ENCODE measurements around the gene OSR1. TPM values are rescaled to one million over a fixed set of nuclear protein-coding genes. Genes with fewer than 3 reads are reported as not detected.

OSR1 gene
- total and polyA plus RNA-seq, 4 donors, result 3.9 to 138 (median 32.7) TPM

DNA sequence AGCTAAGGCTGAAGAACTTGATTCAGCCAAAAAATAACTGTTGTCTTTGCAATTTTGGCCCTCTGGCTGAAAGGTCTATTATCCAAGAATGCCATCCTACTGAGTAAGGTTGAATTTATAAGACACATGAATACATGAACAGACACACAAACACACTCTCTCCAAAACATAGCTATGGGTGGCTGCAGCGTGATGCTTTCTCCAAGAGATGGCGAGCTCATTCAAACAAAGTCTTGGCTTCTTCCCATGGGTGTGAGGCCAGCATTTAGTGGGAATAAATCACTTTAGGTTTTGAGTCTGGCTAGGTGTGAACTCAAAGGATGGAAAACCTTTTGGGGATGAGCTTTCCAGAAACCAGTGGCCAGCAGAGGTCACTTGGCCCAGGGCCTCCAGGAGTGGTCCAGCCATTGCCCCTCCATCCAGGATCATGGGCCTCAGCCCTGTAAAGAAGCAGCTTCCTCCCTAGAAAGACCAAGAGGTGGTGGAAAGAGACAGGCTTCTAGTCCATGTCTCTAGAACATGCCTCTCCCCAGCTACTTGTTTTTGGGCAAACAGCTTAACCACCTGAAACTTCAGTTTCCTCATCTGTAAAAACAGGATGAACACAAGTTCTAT lies 11.0 kb upstream of the OSR1 start:
- Histone ChIP-seq H3K27me3 (ENCODE audit: control insufficient read depth, insufficient read depth, low read length) (peaks cover 26% of the 10 kb centered on the region), H3K27ac (ENCODE audit: low read depth, low read length) (no peak overlapping the region), H3K36me3 (ENCODE audit: control insufficient read depth, insufficient read depth, low read length) (no peaks in the 10 kb centered on the region), H3K4me1 (ENCODE audit: control insufficient read depth, insufficient read depth, low read length) (no peaks in the 10 kb centered on the region), H3K4me3 (ENCODE audit: low read depth, low read length) (no peak overlapping the region), H3K9me3 (ENCODE audit: control insufficient read depth, insufficient read depth, low read length) (no peaks in the 10 kb centered on the region)
- DNase-seq (ENCODE audit: low read depth in 4 of 6, low spot score in 6 of 6), result peak in 2 of 6 donors; percentile 19 to 27
- WGBS (ENCODE audit: insufficient coverage), result no CpG with 5 or more reads among the region's 2 CpGs

- Histone ChIP-seq H3K27me3 (ENCODE audit: control insufficient read depth, insufficient read depth, low read length) (peaks cover 33% of the 10 kb centered on the region), H3K27ac (ENCODE audit: low read depth, low read length) (no peak overlapping the region), H3K9me3 (ENCODE audit: control insufficient read depth, insufficient read depth, low read length) (no peaks in the 10 kb centered on the region), H3K36me3 (ENCODE audit: control insufficient read depth, insufficient read depth, low read length) (no peaks in the 10 kb centered on the region), H3K4me1 (ENCODE audit: control insufficient read depth, insufficient read depth, low read length) (no peaks in the 10 kb centered on the region), H3K4me3 (ENCODE audit: low read depth, low read length) (no peak overlapping the region)
- WGBS (ENCODE audit: insufficient coverage), result 100% methylated on average over 1 of the region's 4 CpGs
- DNase-seq (ENCODE audit: low read depth in 4 of 6, low spot score in 6 of 6), result no peak
These were observed 10.3 kb upstream of the OSR1 start for GRCh38 chr2:19368760-19369159.

- no peaks in the 10 kb centered on the region for H3K36me3 ChIP-seq (ENCODE audit: control insufficient read depth, insufficient read depth, low read length)
- H3K4me3 ChIP-seq (ENCODE audit: low read depth, low read length), result no peak overlapping the region
- peaks cover 10% of the 10 kb centered on the region for H3K4me1 ChIP-seq (ENCODE audit: control insufficient read depth, insufficient read depth, low read length)
- H3K9me3 ChIP-seq (ENCODE audit: control insufficient read depth, insufficient read depth, low read length), result no peaks in the 10 kb centered on the region
- no peak for DNase-seq (ENCODE audit: low read depth in 4 of 6, low spot score in 6 of 6)
- H3K27me3 ChIP-seq (ENCODE audit: control insufficient read depth, insufficient read depth, low read length), result peaks cover 47% of the 10 kb centered on the region
- H3K27ac ChIP-seq (ENCODE audit: low read depth, low read length), result no peak overlapping the region
- 79% methylated on average over 3 of the region's 5 CpGs for WGBS (ENCODE audit: insufficient coverage)
These were observed 8.9 kb upstream of the OSR1 start for GRCh38 chr2:19367326-19367725.

DNA sequence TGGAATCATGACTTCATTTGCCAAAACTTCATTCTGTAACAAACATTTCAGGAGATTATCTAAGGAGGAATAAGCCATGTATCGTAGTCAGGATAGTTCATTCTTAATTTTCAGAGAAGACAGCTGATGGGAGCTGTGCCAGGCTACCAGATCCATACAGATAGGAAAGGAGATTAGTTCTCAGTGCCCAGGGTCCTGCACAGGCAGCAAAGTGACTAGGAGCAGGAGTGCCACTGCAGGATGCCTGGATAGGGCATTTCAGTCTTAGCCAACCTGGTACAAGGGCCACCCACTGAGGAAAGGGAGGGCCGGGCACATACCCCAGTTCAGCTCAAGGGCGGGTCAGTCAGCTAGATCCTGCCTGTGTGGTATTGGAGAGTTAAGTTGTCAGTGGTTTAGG lies 6.7 kb upstream of the OSR1 start:
- no peaks in the 10 kb centered on the region for H3K9me3 ChIP-seq (ENCODE audit: control insufficient read depth, insufficient read depth, low read length)
- H3K27me3 ChIP-seq (ENCODE audit: control insufficient read depth, insufficient read depth, low read length), result peaks cover 67% of the 10 kb centered on the region
- DNase-seq (ENCODE audit: low read depth in 4 of 6, low spot score in 6 of 6), result no peak
- H3K27ac ChIP-seq (ENCODE audit: low read depth, low read length), result no peak overlapping the region
- 68% methylated on average over 3 of the region's 3 CpGs for WGBS (ENCODE audit: insufficient coverage)
- no peak overlapping the region for H3K4me3 ChIP-seq (ENCODE audit: low read depth, low read length)
- peaks cover 20% of the 10 kb centered on the region for H3K4me1 ChIP-seq (ENCODE audit: control insufficient read depth, insufficient read depth, low read length)
- no peaks in the 10 kb centered on the region for H3K36me3 ChIP-seq (ENCODE audit: control insufficient read depth, insufficient read depth, low read length)

- H3K4me3 ChIP-seq (ENCODE audit: low read depth, low read length), result no peak overlapping the region
- peaks cover 22% of the 10 kb centered on the region for H3K4me1 ChIP-seq (ENCODE audit: control insufficient read depth, insufficient read depth, low read length)
- H3K27me3 ChIP-seq (ENCODE audit: control insufficient read depth, insufficient read depth, low read length), result peaks cover 73% of the 10 kb centered on the region
- H3K36me3 ChIP-seq (ENCODE audit: control insufficient read depth, insufficient read depth, low read length), result no peaks in the 10 kb centered on the region
- H3K27ac ChIP-seq (ENCODE audit: low read depth, low read length), result no peak overlapping the region
- 0% methylated on average over 1 of the region's 3 CpGs for WGBS (ENCODE audit: insufficient coverage)
- DNase-seq (ENCODE audit: low read depth in 4 of 6, low spot score in 6 of 6), result no peak
- no peaks in the 10 kb centered on the region for H3K9me3 ChIP-seq (ENCODE audit: control insufficient read depth, insufficient read depth, low read length)
These were observed 5.6 kb upstream of the OSR1 start for GRCh38 chr2:19364014-19364413.

- peak overlapping the region; percentile 29 for H3K27ac ChIP-seq (ENCODE audit: low read depth, low read length)
- H3K9me3 ChIP-seq (ENCODE audit: control insufficient read depth, insufficient read depth, low read length), result no peaks in the 10 kb centered on the region
- H3K4me3 ChIP-seq (ENCODE audit: low read depth, low read length), result peak overlapping the region; percentile 55
- H3K4me1 ChIP-seq (ENCODE audit: control insufficient read depth, insufficient read depth, low read length), result peaks cover 27% of the 10 kb centered on the region
- H3K27me3 ChIP-seq (ENCODE audit: control insufficient read depth, insufficient read depth, low read length), result peaks cover 78% of the 10 kb centered on the region
- 2% methylated on average over 17 of the region's 20 CpGs for WGBS (ENCODE audit: insufficient coverage)
- H3K36me3 ChIP-seq (ENCODE audit: control insufficient read depth, insufficient read depth, low read length), result no peaks in the 10 kb centered on the region
- peak in 1 of 6 donors; percentile 33 for DNase-seq (ENCODE audit: low read depth in 4 of 6, low spot score in 6 of 6)
These were observed 5.0 kb upstream of the OSR1 start for GRCh38 chr2:19363474-19363778.

DNA sequence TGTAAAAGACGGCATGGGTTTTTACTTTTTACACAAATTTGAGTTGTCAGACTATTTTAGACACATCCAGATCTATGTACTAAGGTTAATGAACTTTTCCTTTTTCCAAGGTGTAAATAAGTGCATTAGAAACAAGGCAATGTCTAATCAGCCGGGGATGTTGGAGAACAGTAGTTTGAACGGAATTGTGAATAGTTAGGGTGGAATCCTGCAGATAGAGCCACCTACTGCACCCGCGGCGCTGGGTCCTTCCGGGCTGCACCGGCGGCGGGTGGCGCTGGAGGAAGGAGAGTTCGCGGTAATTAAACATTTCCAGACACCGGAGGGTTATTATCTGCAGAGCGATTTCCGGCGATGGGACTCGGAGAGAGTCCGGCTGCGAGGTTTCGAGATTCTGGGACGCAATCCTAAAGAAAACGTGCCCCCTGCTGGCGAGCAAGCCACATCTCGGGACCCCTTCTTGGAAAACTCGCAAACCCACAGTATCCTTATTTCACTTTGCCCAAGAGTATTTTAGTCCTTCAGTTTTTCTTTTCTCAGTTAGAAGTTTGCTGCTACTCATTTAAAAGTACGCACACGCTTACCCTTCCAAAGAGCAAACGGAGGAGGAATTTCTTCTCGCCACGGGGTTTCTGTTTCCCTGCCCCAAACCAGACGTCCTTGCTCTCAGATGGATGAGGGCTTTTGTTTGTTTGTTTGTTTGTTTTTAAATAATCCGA lies 4.5 kb upstream of the OSR1 start:
- under 1% methylated on average over 25 of the region's 33 CpGs for WGBS (ENCODE audit: insufficient coverage)

GRCh38 chr2:19362094-19362754 lies 3.8 kb upstream of the OSR1 start:
- Histone ChIP-seq H3K36me3 (ENCODE audit: control insufficient read depth, insufficient read depth, low read length) (no peaks in the 10 kb centered on the region), H3K4me3 (ENCODE audit: low read depth, low read length) (peak overlapping the region; percentile 55), H3K4me1 (ENCODE audit: control insufficient read depth, insufficient read depth, low read length) (peaks cover 39% of the 10 kb centered on the region), H3K27ac (ENCODE audit: low read depth, low read length) (peak overlapping the region; percentile 58), H3K27me3 (ENCODE audit: control insufficient read depth, insufficient read depth, low read length) (peaks cover 88% of the 10 kb centered on the region), H3K9me3 (ENCODE audit: control insufficient read depth, insufficient read depth, low read length) (no peaks in the 10 kb centered on the region)
- WGBS (ENCODE audit: insufficient coverage), result 6% methylated on average over 3 of the region's 16 CpGs
- DNase-seq (ENCODE audit: low read depth in 4 of 6, low spot score in 6 of 6), result peak in 2 of 6 donors; percentile 56 to 60

More for the DNA sequence above, 4.5 kb upstream of the OSR1 start:
- peak in 3 of 6 donors; percentile 77 to 94 (median 93) for DNase-seq (ENCODE audit: low read depth in 4 of 6, low spot score in 6 of 6)
- H3K9me3 ChIP-seq (ENCODE audit: control insufficient read depth, insufficient read depth, low read length), result no peaks in the 10 kb centered on the region
- peak overlapping the region; percentile 55 for H3K4me3 ChIP-seq (ENCODE audit: low read depth, low read length)
- no peaks in the 10 kb centered on the region for H3K36me3 ChIP-seq (ENCODE audit: control insufficient read depth, insufficient read depth, low read length)
- peaks cover 83% of the 10 kb centered on the region for H3K27me3 ChIP-seq (ENCODE audit: control insufficient read depth, insufficient read depth, low read length)
- peaks cover 32% of the 10 kb centered on the region for H3K4me1 ChIP-seq (ENCODE audit: control insufficient read depth, insufficient read depth, low read length)
- peak overlapping the region; percentile 29 for H3K27ac ChIP-seq (ENCODE audit: low read depth, low read length)

DNA sequence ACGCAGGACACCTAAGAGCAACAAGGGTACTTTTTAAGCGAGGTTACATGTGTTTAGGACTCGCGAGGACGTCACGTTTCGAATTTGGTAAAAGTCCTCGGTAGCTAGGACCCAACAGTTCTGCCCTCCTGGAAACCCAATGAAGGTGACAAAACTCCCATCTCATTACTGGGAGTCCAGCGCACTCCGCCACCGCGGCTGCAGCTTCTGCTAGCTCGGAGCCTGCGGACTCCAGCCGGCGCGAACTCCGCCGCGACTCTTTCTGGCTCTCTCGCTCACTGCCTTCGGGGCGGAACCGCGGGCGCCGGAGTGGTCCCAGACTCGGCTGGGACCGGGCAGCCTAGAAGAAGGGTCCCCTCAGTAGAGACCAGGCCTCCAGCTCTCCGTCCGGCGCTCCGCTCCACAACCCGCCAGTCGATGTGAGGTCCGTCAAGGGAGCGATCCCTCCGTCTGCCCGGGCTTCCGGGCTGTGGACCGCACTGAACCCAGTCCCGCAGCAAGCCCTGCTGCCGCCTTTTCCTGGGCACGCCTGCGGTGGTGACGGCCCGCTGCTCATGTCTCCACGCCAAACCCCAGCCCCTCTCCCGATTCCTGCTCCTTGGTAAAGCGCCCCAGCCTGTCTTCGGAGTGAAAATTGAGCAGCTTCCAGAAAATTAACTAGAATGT lies 3.0 kb upstream of the OSR1 start:
- DNase-seq (ENCODE audit: low read depth in 4 of 6, low spot score in 6 of 6), result peak in 2 of 6 donors; percentile 67 to 69
- no peaks in the 10 kb centered on the region for H3K9me3 ChIP-seq (ENCODE audit: control insufficient read depth, insufficient read depth, low read length)
- peak overlapping the region; percentile 40 for H3K27ac ChIP-seq (ENCODE audit: low read depth, low read length)
- H3K4me1 ChIP-seq (ENCODE audit: control insufficient read depth, insufficient read depth, low read length), result peaks cover 46% of the 10 kb centered on the region
- no peaks in the 10 kb centered on the region for H3K36me3 ChIP-seq (ENCODE audit: control insufficient read depth, insufficient read depth, low read length)
- under 1% methylated on average over 45 of the region's 51 CpGs for WGBS (ENCODE audit: insufficient coverage)
- H3K4me3 ChIP-seq (ENCODE audit: low read depth, low read length), result peak overlapping the region; percentile 55
- peaks cover 91% of the 10 kb centered on the region for H3K27me3 ChIP-seq (ENCODE audit: control insufficient read depth, insufficient read depth, low read length)

Measured in spinal cord (tissue), 10 donors.